GM21515 (cell line): Measurements from ENCODE around the gene CARD10.

Experiments
- ATAC-seq: cut with Tn5 transposase; IDR thresholded peaks from one replicate; pipeline ENCODE4 v1.9.1; 2021; ENCODE audit not compliant: unreplicated experiment

CARD10 gene

GRCh38 chr22:37489983-37490382, 29.2 kb downstream of the CARD10 start:
- ATAC-seq = no peak

DNA sequence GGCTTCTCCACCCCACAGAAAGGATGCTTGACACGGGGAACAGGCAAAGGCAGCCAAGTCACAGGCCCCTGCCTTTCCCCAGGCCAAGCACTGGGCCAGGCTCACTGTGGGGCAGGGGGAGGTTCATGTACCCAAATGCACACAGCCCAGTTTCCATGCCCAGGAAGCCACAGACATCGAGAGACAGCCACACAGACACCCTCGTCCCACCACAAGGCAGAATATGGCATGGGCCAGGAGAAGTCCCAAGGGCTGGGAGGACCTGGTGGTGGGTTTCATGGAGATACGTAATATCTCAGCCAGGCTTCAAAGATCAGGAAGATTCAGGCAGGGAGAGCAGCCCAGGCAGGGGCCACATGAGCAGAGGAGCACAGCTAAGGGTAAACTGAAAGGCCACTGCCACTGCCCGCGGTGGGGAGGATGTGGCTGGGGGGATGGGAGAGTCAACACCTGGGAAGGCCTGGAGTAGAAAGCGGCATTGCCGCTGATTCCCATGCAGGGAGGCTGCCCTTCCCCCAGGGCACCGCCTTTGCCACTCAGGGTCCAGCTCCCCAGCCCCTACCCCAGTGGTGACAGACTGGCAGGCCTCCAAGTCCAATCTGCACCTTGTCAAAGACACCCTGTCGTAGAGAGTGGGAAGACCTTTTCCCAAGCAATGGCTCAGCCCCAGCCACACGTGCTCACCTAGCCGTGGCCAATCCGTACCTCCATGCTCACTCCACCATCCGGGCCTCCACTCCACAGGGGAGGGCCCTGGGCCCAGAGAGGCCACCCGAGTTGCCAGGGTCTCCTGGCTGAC, 30.7 kb downstream of the CARD10 start:
- no peak for ATAC-seq

DNA sequence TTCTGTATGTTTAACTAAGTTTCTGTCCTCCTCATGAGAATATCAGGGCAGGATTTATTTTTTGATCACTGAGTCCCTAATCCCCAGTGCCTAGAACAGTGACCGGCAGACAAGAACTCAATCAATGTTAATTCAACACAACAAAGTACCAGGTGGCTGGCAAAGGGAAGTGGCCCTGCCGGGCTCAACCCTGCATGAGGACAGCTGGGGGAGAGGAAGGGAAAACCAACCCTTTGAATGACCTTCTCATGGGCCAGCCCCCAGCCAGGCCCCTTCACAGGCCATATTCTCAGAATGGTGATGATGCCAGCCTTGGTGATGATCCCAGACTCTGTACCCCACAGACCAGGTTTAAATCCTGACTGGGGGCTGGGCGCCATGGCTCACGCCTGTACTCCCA, 31.6 kb downstream of the CARD10 start:
- no peak for ATAC-seq

DNA sequence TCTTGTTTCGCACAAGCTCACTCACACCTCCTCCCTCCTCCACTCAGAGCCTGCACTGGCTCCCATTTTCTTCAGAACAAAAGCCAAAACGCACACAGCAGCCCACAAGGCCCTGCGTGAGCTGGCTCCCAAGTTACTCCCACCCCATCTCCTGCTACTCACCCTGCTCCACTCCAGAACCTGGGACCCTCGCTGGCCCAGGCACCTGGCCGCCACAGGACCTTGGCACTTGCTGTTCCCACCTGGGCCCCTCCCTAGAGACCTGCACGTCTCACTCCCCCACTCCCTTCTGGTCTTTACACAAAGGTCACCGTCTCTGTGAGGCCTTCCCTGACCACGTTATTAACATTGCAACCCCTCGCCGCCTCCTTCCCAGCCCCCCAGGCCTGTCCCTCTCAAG, 32.1 kb downstream of the CARD10 start:
- ATAC-seq = no peak

- peak; percentile 53 for ATAC-seq
These were observed 32.9 kb downstream of the CARD10 start, which contains the start of gene MFNG for GRCh38 chr22:37486224-37486845. TSS of gene MFNG (minus strand) at chr22:37486384. CDS start at chr22:37486177, 207 bp downstream.

- peak; percentile 15 for ATAC-seq
These were observed 33.6 kb downstream of the CARD10 start for GRCh38 chr22:37485395-37486223.

- ATAC-seq = no peak
These were observed 34.5 kb downstream of the CARD10 start for GRCh38 chr22:37484480-37485394.

DNA sequence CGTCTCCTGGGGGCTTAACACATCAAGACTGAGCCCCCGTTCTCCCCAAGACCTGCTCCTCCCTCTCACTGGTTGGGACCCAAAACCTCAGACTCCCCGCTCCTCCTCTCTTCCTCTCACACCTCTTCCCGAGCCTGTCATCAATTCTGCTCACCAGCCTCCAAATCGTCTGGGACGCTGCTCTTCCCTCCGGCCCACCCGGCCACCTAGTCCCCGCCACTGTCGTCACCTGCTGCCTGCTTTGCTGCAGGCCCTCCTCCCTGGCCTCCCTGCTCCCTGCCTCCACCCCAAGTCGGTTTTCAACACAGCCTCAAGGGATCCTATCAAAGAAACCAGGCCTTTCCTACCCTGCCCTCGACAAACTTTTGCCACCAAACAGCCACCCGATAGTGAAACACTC, 36.2 kb downstream of the CARD10 start:
- ATAC-seq = no peak

GRCh38 chr22:37482244-37482643, 37.0 kb downstream of the CARD10 start:
- ATAC-seq = no peak

- ATAC-seq = no peak
These were observed 37.8 kb downstream of the CARD10 start for GRCh38 chr22:37481347-37481907.

- ATAC-seq = no peak
These were observed 38.5 kb downstream of the CARD10 start for GRCh38 chr22:37480387-37481346.

DNA sequence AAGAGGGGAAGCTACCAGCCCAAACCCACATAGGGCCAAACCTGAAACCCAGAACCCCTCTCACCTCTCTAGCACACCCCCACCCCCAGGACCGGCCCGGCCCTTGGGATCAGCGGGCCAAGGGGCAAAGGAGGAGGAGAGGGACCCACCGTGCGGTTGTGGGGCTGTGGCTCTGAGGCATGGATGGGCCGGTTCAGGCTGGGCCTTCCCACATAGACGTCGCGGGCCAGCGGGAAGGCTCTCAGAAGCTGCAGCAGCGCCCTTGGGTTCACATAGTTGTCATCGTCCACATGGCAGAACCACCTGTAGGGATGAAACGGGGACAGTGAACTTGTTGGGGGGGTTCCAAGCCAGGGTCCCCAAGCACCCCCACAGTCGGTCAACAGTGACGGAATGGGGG, 40.0 kb downstream of the CARD10 start:
- ATAC-seq = no peak

- no peak for ATAC-seq
These were observed 42.6 kb downstream of the CARD10 start for GRCh38 chr22:37476389-37477329.

GRCh38 chr22:37474447-37475090, 44.6 kb downstream of the CARD10 start:
- no peak for ATAC-seq

GRCh38 chr22:37473437-37473946, 45.7 kb downstream of the CARD10 start:
- ATAC-seq = no peak

DNA sequence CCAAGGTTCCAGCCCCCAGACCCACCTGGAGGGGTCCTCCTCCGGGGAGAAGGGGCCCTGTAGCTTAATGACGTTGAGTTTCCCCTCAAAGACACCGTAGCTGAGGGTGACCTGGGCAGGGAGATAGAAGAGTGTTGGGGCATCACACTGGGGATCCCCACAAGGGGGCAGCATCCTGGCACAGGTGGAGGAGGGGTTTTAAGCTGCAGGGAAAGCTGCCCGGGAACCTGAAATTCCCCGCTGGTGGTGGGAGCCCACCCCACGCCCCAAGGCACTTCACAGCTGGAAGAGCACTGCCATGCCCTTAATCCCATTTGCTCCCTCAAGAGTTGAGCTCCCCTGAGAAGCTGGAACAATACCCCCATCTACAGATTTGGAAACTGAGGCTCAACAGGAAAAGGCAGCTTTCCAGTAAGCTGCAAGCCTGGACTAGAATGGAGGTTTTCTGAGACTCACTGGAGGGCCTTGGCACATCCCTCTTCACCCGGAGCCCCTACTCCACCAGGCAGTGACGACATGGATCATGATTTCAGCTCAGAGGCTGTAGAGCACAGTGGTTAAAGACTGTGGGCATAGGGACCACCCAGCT, 46.7 kb downstream of the CARD10 start:
- no peak for ATAC-seq
